Endodermal cell (in vitro differentiated cells): ENCODE results near the gene SLC5A12. TPM values are rescaled to one million over a fixed set of nuclear protein-coding genes. Genes with fewer than 3 reads are reported as not detected.

Source experiments
- DNase-seq: peaks from one replicate; pipeline ENCODE4 v3.0.0-alpha.2; 2017
- H3K27ac ChIP-seq: 2 replicates; pipeline ENCODE4 v1.5.1; 2013; ENCODE audit warnings: mild to moderate bottlenecking, low read depth, low read length, moderate library complexity
- H3K27me3 ChIP-seq: 2 replicates; pipeline ENCODE4 v1.6.1; 2013; ENCODE audit warnings: mild to moderate bottlenecking, low read length, moderate library complexity; ENCODE audit not compliant: insufficient read depth, control insufficient read depth, poor library complexity, severe bottlenecking
- H3K36me3 ChIP-seq: 2 replicates; pipeline ENCODE4 v1.7.0; 2013; ENCODE audit warnings: mild to moderate bottlenecking, low read length, moderate library complexity; ENCODE audit not compliant: control insufficient read depth, insufficient read depth
- H3K4me1 ChIP-seq: one replicate; pipeline ENCODE4 v1.7.0; 2013; ENCODE audit warnings: low read length; ENCODE audit not compliant: control insufficient read depth, insufficient read depth
- H3K4me3 ChIP-seq: 2 replicates; pipeline ENCODE4 v1.5.1; 2013; ENCODE audit warnings: mild to moderate bottlenecking, low read length, moderate library complexity
- H3K9ac ChIP-seq: 2 replicates; pipeline ENCODE4 v1.6.1; 2013; ENCODE audit warnings: mild to moderate bottlenecking, low read length, moderate library complexity; ENCODE audit not compliant: poor library complexity, severe bottlenecking; ENCODE audit errors: extremely low read depth
- H3K9me3 ChIP-seq: 2 replicates; pipeline ENCODE4 v1.6.1; 2013; ENCODE audit warnings: mild to moderate bottlenecking, low read length, moderate library complexity; ENCODE audit not compliant: control insufficient read depth
- H3K27ac Mint-ChIP-seq: 2 replicates; pipeline ENCODE4 v1.8.0; 2020; ENCODE audit warnings: mixed read lengths
- H3K27me3 Mint-ChIP-seq: 2 replicates; pipeline ENCODE4 v1.8.0; 2021; ENCODE audit warnings: mild to moderate bottlenecking, mixed read lengths; ENCODE audit not compliant: insufficient read depth
- H3K36me3 Mint-ChIP-seq: 2 replicates; pipeline ENCODE4 v1.8.0; 2020; ENCODE audit warnings: low read depth, mixed read lengths
- H3K4me1 Mint-ChIP-seq: 2 replicates; pipeline ENCODE4 v1.8.0; 2020; ENCODE audit warnings: mixed read lengths
- H3K4me3 Mint-ChIP-seq: 2 replicates; pipeline ENCODE4 v1.8.0; 2020; ENCODE audit warnings: mild to moderate bottlenecking, moderate library complexity, mixed read lengths
- H3K9me3 Mint-ChIP-seq: 2 replicates; pipeline ENCODE4 v1.8.0; 2020; ENCODE audit warnings: mild to moderate bottlenecking, mixed read lengths
- WGBS, 2 experiments: methylation state at CpG; one replicate each; pipeline versions ENCODE4 v1.1.5 to v1.1.7; 2013; ENCODE audit warnings: missing lambda C conversion rate in 2 of 2, mixed read lengths in 1 of 2; ENCODE audit not compliant: insufficient coverage in 1 of 2, insufficient read length in 1 of 2; 5-methylcytosine and 5-hydroxymethylcytosine counted together
- total RNA-seq, 2 donors: library from RNA; stranded (reverse); fragmentation: NEBNext Ultra II Directional in 1 of 2; extraction: Animal tissue kit (Norgen Biotek cat#: 25700) in 1 of 2; gene quantifications; 2 replicates in 1 of 2; 3 replicates in 1 of 2; pipeline ENCODE4 v1.2.1, GENCODE V29; 2021
- TF ChIP-seq, protein P1 (sequence below): fragments of 200-600 bp; sonication (generic); conservative IDR thresholded peaks from 2 replicates; pipeline ENCODE4 v1.5.0; 2021; ENCODE audit warnings: antibody characterized with exemption, mild to moderate bottlenecking

Gene SLC5A12
- total RNA-seq, 2 donors from 2014 or later = 2.6 to 2.7 TPM

GRCh38 chr11:26715133-26715532 is 6.7 kb downstream of the SLC5A12 start:
- TF ChIP-seq, protein P1, sequence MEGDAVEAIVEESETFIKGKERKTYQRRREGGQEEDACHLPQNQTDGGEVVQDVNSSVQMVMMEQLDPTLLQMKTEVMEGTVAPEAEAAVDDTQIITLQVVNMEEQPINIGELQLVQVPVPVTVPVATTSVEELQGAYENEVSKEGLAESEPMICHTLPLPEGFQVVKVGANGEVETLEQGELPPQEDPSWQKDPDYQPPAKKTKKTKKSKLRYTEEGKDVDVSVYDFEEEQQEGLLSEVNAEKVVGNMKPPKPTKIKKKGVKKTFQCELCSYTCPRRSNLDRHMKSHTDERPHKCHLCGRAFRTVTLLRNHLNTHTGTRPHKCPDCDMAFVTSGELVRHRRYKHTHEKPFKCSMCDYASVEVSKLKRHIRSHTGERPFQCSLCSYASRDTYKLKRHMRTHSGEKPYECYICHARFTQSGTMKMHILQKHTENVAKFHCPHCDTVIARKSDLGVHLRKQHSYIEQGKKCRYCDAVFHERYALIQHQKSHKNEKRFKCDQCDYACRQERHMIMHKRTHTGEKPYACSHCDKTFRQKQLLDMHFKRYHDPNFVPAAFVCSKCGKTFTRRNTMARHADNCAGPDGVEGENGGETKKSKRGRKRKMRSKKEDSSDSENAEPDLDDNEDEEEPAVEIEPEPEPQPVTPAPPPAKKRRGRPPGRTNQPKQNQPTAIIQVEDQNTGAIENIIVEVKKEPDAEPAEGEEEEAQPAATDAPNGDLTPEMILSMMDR = no peak
- H3K4me1 Mint-ChIP-seq = peaks cover 19% of the 10 kb centered on the region
- WGBS, 2 experiments = 83 to 100% methylated on average over 1 of the region's 1 CpG
- peaks cover 3% of the 10 kb centered on the region for H3K27me3 Mint-ChIP-seq
- H3K4me1 ChIP-seq = peaks cover 5% of the 10 kb centered on the region
- H3K27me3 ChIP-seq = peaks cover 8% of the 10 kb centered on the region
- H3K27ac ChIP-seq = no peak overlapping the region
- H3K4me3 Mint-ChIP-seq = no peak overlapping the region
- H3K9me3 ChIP-seq = no peaks in the 10 kb centered on the region
- no peaks in the 10 kb centered on the region for H3K36me3 ChIP-seq
- H3K27ac Mint-ChIP-seq = no peak overlapping the region
- no peak overlapping the region for H3K9ac ChIP-seq
- no peak for DNase-seq
- H3K36me3 Mint-ChIP-seq = no peaks in the 10 kb centered on the region
- no peak overlapping the region for H3K4me3 ChIP-seq
- H3K9me3 Mint-ChIP-seq = no peaks in the 10 kb centered on the region

DNA sequence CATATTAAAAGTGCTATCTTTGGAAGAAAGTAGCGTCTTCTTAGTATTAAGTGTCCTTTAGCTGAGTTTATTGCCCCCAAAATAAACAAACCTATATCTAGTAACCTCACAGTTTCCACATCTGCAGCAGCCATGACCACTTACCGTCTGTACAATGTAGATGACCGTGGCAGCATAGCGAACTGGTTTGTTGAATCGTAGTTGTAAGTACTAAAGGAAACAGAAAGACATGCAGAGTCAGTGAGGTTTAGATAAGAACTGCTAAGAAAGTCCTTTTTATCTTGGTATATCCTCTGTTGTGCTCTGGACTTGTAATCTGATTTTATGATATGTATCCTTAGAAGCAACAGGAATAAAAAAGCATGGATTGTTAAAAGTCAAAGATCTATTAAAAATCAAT is 9.4 kb downstream of the SLC5A12 start:
- Mint-ChIP-seq H3K4me1 (peaks cover 13% of the 10 kb centered on the region), H3K36me3 (no peaks in the 10 kb centered on the region), H3K4me3 (no peak overlapping the region), H3K27me3 (peaks cover 3% of the 10 kb centered on the region), H3K9me3 (no peaks in the 10 kb centered on the region), H3K27ac (no peak overlapping the region)
- TF ChIP-seq, protein P1 = no peak
- H3K36me3 ChIP-seq = no peaks in the 10 kb centered on the region
- H3K9me3 ChIP-seq = no peaks in the 10 kb centered on the region
- 57 to 80% methylated on average over 1 to 4 of the region's 5 CpGs for WGBS, 2 experiments
- H3K4me1 ChIP-seq = peaks cover 5% of the 10 kb centered on the region
- H3K27ac ChIP-seq = no peak overlapping the region
- no peak overlapping the region for H3K4me3 ChIP-seq
- H3K27me3 ChIP-seq = peaks cover 8% of the 10 kb centered on the region
- H3K9ac ChIP-seq = no peak overlapping the region
- no peak for DNase-seq

DNA sequence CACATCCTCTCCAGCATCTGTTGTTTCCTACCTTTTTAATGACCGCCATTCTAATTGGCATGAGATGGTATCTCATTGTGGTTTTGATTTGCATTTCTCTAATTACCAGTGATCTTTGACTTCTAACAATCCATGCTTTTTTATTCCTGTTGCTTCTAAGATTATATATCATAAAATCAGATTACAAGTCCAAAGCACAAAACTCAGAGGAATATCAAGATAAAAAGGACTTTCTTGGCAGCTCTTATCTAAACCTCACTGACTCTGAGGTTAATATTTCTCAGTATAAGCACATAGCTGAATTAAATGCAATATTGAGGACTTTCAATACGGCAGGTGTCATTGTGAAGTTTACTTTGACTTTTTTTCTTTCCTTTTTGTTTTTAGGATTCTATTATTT is 11.4 kb downstream of the SLC5A12 start:
- no peaks in the 10 kb centered on the region for H3K9me3 ChIP-seq
- H3K4me3 Mint-ChIP-seq = no peak overlapping the region
- no peaks in the 10 kb centered on the region for H3K36me3 ChIP-seq
- peaks cover 5% of the 10 kb centered on the region for H3K4me1 ChIP-seq
- H3K9me3 Mint-ChIP-seq = no peaks in the 10 kb centered on the region
- no peaks in the 10 kb centered on the region for H3K36me3 Mint-ChIP-seq
- WGBS, 2 experiments = 92 to 100% methylated on average over 1 to 2 of the region's 2 CpGs
- H3K27me3 ChIP-seq = peaks cover 8% of the 10 kb centered on the region
- H3K27ac ChIP-seq = no peak overlapping the region
- no peak overlapping the region for H3K9ac ChIP-seq
- TF ChIP-seq, protein P1 = no peak
- H3K27me3 Mint-ChIP-seq = no peaks in the 10 kb centered on the region
- DNase-seq = no peak
- H3K27ac Mint-ChIP-seq = no peak overlapping the region
- no peak overlapping the region for H3K4me3 ChIP-seq
- peaks cover 15% of the 10 kb centered on the region for H3K4me1 Mint-ChIP-seq
